K562 (cell line): Measurements from ENCODE around the gene VDAC1. TPM values are rescaled to one million over a fixed set of nuclear protein-coding genes. Genes with fewer than 3 reads are reported as not detected.

Experiments
- ATAC-seq: fragments of 200-7000 bp; cut with Tn5 transposase; 3 replicates; pipeline ENCODE4 v1.9.1; 2020; ENCODE audit warnings: moderate library complexity
- BruUV-seq: library from RNA; stranded (reverse); fragments of 400-500 nt; replicated peaks from 2 replicates; lab custom pipeline; 2021; lab: Mats Ljungman, UMichigan
- CTCF ChIA-PET: fragments of 300-600 bp; formaldehyde crosslinking; extraction: SDS; loops from one replicate; lab custom pipeline; 2021; ENCODE audit warnings: low intra/inter-chr PET ratio; lab: Yijun Ruan, JAX
- POLR2A ChIA-PET: fragments of 300-600, 350-650 bp; sonication (Branson Sonifier 250); formaldehyde crosslinking; extraction: SDS; loops from one replicate; lab custom pipeline; 2021; ENCODE audit warnings: antibody characterized with exemption, inconsistent platforms; lab: Yijun Ruan, JAX
- DNase-seq, 4 experiments: peaks; one replicate each; pipeline versions ENCODE4 v3.0.0 to v3.0.0-alpha.2; 2011 to 2018; ENCODE audit warnings: low spot score in 3 of 4, mixed read lengths in 3 of 4; ENCODE audit errors: extremely low read depth in 1 of 4
- FAIRE-seq: peaks from 2 replicates; lab custom pipeline; 2011; peaks lifted over from hg19 to GRCh38; lab: Jason Lieb, UNC
- H2AFZ ChIP-seq: 2 replicates; pipeline ENCODE4 v1.6.0; 2011; ENCODE audit warnings: low read depth, low read length, control low read depth, inconsistent platforms
- H3K27ac ChIP-seq: fragments of 200-600 bp; 3 replicates; pipeline ENCODE4 v1.8.0; 2011; ENCODE audit warnings: low read depth, mild to moderate bottlenecking, control low read depth, inconsistent platforms, low read length, moderate library complexity, mixed read lengths; ENCODE audit errors: extremely low read depth
- H3K27me3 ChIP-seq, 2 experiments: fragments of 300-600 bp in 1 of 2; 2 replicates in 1 of 2; 3 replicates in 1 of 2; pipeline versions ENCODE4 v1.6.0 to v1.8.0; 2011; ENCODE audit warnings: inconsistent platforms in 2 of 2, low read length in 2 of 2, mild to moderate bottlenecking in 1 of 2, mixed read lengths in 1 of 2, moderate library complexity in 1 of 2; ENCODE audit not compliant: control insufficient read depth in 2 of 2, insufficient read depth in 2 of 2
- H3K36me3 ChIP-seq: fragments of 300-600 bp; 3 replicates; pipeline ENCODE4 v1.8.0; 2011; ENCODE audit warnings: mild to moderate bottlenecking, low read length, inconsistent platforms; ENCODE audit not compliant: control insufficient read depth, insufficient read depth
- H3K4me1 ChIP-seq, 2 experiments: fragments of 200-600 bp in 1 of 2; replicated peaks in 1 of 2; 2 replicates in 1 of 2; 3 replicates in 1 of 2; pipeline versions ENCODE4 v1.5.1 to v1.8.0; 2011; ENCODE audit warnings: inconsistent platforms in 2 of 2, low read length in 2 of 2, mild to moderate bottlenecking in 1 of 2, mixed read lengths in 1 of 2, moderate library complexity in 1 of 2; ENCODE audit not compliant: control insufficient read depth in 2 of 2, insufficient read depth in 2 of 2
- H3K4me2 ChIP-seq: 2 replicates; pipeline ENCODE4 v1.6.1; 2011; ENCODE audit warnings: low read length, control low read depth, inconsistent platforms, mixed read lengths; ENCODE audit not compliant: insufficient read depth
- H3K4me3 ChIP-seq: fragments of 200-600 bp; sonication (generic), shearing (Covaris generic); 2 replicates; pipeline ENCODE4 v1.5.1; 2016; ENCODE audit warnings: control low read depth, inconsistent platforms
- H3K79me2 ChIP-seq: fragments of 200-600 bp; 3 replicates; pipeline ENCODE4 v1.8.0; 2011; ENCODE audit warnings: low read length, inconsistent platforms; ENCODE audit not compliant: control insufficient read depth, insufficient read depth
- H3K9ac ChIP-seq, 2 experiments: 2 replicates each; pipeline versions ENCODE4 v1.6.0 to v1.6.1; 2011; ENCODE audit warnings: low read depth in 2 of 2, low read length in 2 of 2, control low read depth in 1 of 2, inconsistent platforms in 1 of 2, mild to moderate bottlenecking in 1 of 2, mixed read lengths in 1 of 2; ENCODE audit not compliant: insufficient read depth in 1 of 2
- H3K9me1 ChIP-seq: one replicate; pipeline ENCODE4 v1.6.0; 2011; ENCODE audit warnings: inconsistent platforms, mild to moderate bottlenecking, low read length, moderate library complexity; ENCODE audit not compliant: control insufficient read depth, insufficient read depth
- H3K9me3 ChIP-seq: replicated peaks from 2 replicates; pipeline ENCODE4 v1.5.1; 2011; ENCODE audit warnings: low read depth, low read length, inconsistent platforms; ENCODE audit not compliant: control insufficient read depth, insufficient read depth
- H4K20me1 ChIP-seq: replicated peaks from 2 replicates; pipeline ENCODE4 v1.6.1; 2011; ENCODE audit warnings: low read length, inconsistent platforms, mixed read lengths; ENCODE audit not compliant: control insufficient read depth, insufficient read depth
- GATAD2B ChIP-seq: fragments of 450-650 bp; IDR thresholded peaks from 2 replicates; pipeline ENCODE4 v1.6.1; 2017; ENCODE audit warnings: mild to moderate bottlenecking, borderline replicate concordance
- LCOR ChIP-seq: sonication (generic); formaldehyde crosslinking; IDR thresholded peaks from 2 replicates; pipeline ENCODE4 v1.8.0; 2022; ENCODE audit warnings: mild to moderate bottlenecking, missing genetic modification reagents
- MTA1 ChIP-seq: fragments of 450-650 bp; IDR thresholded peaks from 2 replicates; pipeline ENCODE4 v1.6.1; 2017; ENCODE audit warnings: borderline replicate concordance
- MYBL2 ChIP-seq, 2 experiments: fragments of 450-650 bp in 1 of 2; sonication (generic) in 1 of 2; formaldehyde crosslinking in 1 of 2; IDR thresholded peaks; 2 replicates each; pipeline versions ENCODE4 v1.6.1 to v1.8.1; 2017 to 2022; ENCODE audit warnings: borderline replicate concordance in 1 of 2, inconsistent platforms in 1 of 2, low read depth in 1 of 2, mild to moderate bottlenecking in 1 of 2, missing genetic modification reagents in 1 of 2, moderate library complexity in 1 of 2
- PCBP1 ChIP-seq: fragments of 200-400 bp; formaldehyde crosslinking; IDR thresholded peaks from 2 replicates; pipeline ENCODE4 v1.6.1; 2018; ENCODE audit warnings: mild to moderate bottlenecking, low read depth, low read length; ENCODE audit not compliant: poor library complexity, severe bottlenecking
- TGIF2 ChIP-seq: sonication (generic); formaldehyde crosslinking; IDR thresholded peaks from 2 replicates; pipeline ENCODE4 v1.8.1; 2022; ENCODE audit warnings: mild to moderate bottlenecking, missing genetic modification reagents, moderate library complexity
- U2AF2 ChIP-seq: fragments of 200-400 bp; formaldehyde crosslinking; optimal IDR thresholded peaks from 2 replicates; pipeline ENCODE3; 2017; ENCODE audit warnings: low read depth, mild to moderate bottlenecking, low read length
- ZNF699 ChIP-seq: fragments of 250-450 bp; sonication (Bioruptor Pico); IDR thresholded peaks from 2 replicates; pipeline ENCODE4 v1.8.0; 2021; ENCODE audit warnings: mild to moderate bottlenecking, moderate library complexity; ENCODE audit not compliant: insufficient replicate concordance
- WGBS: fragments of 100-300 bp; shearing (Covaris generic); methylation state at CpG from one replicate; pipeline ENCODE4 v1.1.6; 2016; ENCODE audit warnings: low coverage, mixed read lengths; ENCODE audit not compliant: insufficient coverage; ENCODE audit errors: missing lambda C conversion rate; 5-methylcytosine and 5-hydroxymethylcytosine counted together
- in situ Hi-C: fragments of 300-500 bp; cut with MboI; formaldehyde crosslinking; loops from 4 replicates; pipeline ENCODE4 v1.15.0; 2018; ENCODE audit warnings: inconsistent platforms, mixed read lengths
- intact Hi-C: fragments of 100-400 bp; cut with micrococcal nuclease; formaldehyde crosslinking; loops from 2 replicates; pipeline ENCODE4 v1.14.2; 2022
- polyA plus RNA-seq, 8 experiments: library from polyadenylated mRNA; depleted of rRNA in 4 of 8; stranded (reverse) in 5 of 8; unstranded in 3 of 8; fragments of >200 nt; fragmentation: Nextera tagmentation in 2 of 8; fragmentation: Illumina TruSeq in 1 of 8; extraction: Ambion mirVana in 2 of 8; extraction: Trizol in 1 of 8; gene quantifications; 2 replicates each; pipeline versions ENCODE4 v1.2.1 to v1.2.3, GENCODE V29; 2011 to 2014; ENCODE audit warnings: inconsistent platforms in 1 of 8, missing spikeins in 1 of 8
- total RNA-seq, 7 experiments: library from RNA; depleted of rRNA in 6 of 7; stranded (reverse); fragments of >200 nt in 6 of 7; fragmentation: Illumina TruSeq in 2 of 7; extraction: Trizol in 2 of 7; gene quantifications; 2 replicates each; pipeline versions ENCODE4 v1.2.1 to v1.2.3, GENCODE V29; 2011 to 2021; ENCODE audit warnings: low replicate concordance in 1 of 7
- TF ChIP-seq, protein P1 (sequence below): fragments of 250-450 bp; sonication (Bioruptor Pico); IDR thresholded peaks from 2 replicates; pipeline ENCODE4 v1.8.0; 2022; ENCODE audit warnings: inconsistent platforms
- TF ChIP-seq, protein P2 (sequence below): fragments of 450-650 bp; IDR thresholded peaks from 2 replicates; pipeline ENCODE4 v1.6.1; 2018; ENCODE audit warnings: mild to moderate bottlenecking, low read depth; ENCODE audit not compliant: partially characterized antibody

VDAC1 gene
- total and polyA plus RNA-seq, 9 of the 15 experiments (the other 6 are each of a cell fraction or from before 2014, with no cell fraction given), result 168 to 366 (median 293) TPM

DNA sequence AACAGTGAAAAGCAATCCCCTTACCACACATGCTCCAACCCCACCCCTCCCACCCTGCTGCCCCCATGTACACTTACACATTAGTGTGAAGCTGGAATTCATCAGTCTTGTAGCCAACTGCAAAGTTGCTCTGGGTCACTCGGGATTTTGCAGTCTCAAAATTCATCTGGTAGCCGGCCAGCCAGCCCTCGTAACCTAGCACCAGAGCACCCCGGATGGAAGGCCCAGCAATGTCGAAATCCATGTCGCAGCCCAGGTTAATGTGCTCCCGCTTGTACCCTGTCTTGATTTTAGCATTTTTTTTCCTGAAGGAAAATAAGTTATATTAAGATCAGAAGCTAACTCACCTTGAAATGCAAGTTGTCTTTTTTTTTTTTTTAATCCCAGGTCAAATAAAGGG, 24.1 kb downstream of the VDAC1 start:
- intact Hi-C loops (no loop called here), in situ Hi-C loops (no loop called here)
- Histone ChIP-seq H2AFZ (no peak overlapping the region), H4K20me1 (peaks cover 3% of the 10 kb centered on the region; the same call in 1 of the 2 replicates), H3K27ac (no peak overlapping the region), H3K36me3 (peaks cover 92% of the 10 kb centered on the region), H3K9ac (no peak overlapping the region), H3K4me2 (no peak overlapping the region), H3K79me2 (peaks cover 13% of the 10 kb centered on the region), H3K4me3 (no peak overlapping the region), H3K9me1 (no peaks in the 10 kb centered on the region), H3K9me3 (no peaks in the 10 kb centered on the region), H3K27me3 (no peaks in the 10 kb centered on the region), H3K4me1 (no peaks in the 10 kb centered on the region)
- TF ChIP-seq PCBP1 (no peak), GATAD2B (no peak), U2AF2 (no peak)
- CTCF ChIA-PET, result interaction anchor here (0.6 kb wide), 2 partner anchors 386 to 664 kb away, joined by 3 to 4 read pairs; no protein-coding TSS in a partner anchor
- no peak for ATAC-seq
- DNase-seq, result no peak
- no peak for FAIRE-seq
- no TSS peak for BruUV-seq
- POLR2A ChIA-PET, result interaction anchor here (1.2 kb wide), 1 partner anchor 16 kb away, joined by 4 read pairs; no protein-coding TSS in a partner anchor
- WGBS, result 97% methylated on average over 7 of the region's 7 CpGs

DNA sequence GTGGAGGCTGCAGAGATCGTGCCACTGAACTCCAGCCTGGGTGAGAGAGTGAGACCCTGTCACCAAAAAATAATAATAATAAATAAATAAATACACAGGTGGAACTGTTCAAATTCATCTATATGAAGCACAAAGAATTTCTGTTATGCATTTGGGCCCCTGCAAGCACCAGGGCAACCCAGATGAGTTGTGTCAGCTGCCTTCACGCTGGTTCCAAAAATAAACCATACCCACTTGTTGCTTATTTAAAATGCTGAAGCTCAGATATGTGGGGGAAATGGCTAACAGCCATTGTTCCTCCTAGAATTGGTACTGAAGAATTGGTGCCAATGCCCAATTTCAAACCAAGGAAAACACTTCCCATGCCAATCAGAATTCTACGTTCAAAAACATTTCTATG, 25.8 kb downstream of the VDAC1 start:
- H3K4me2 ChIP-seq, result no peak overlapping the region
- POLR2A ChIA-PET, result no interaction called here
- intact Hi-C loops (no loop called here), in situ Hi-C loops (no loop called here)
- no peak overlapping the region for H3K27ac ChIP-seq
- no peak overlapping the region for H2AFZ ChIP-seq
- peaks cover 3% of the 10 kb centered on the region; the same call in 1 of the 2 replicates for H4K20me1 ChIP-seq
- DNase-seq, result no peak
- no peaks in the 10 kb centered on the region for H3K9me3 ChIP-seq
- CTCF ChIA-PET, result interaction anchor here (0.7 kb wide), 1 partner anchor 24 kb away, joined by 3 read pairs; no protein-coding TSS in a partner anchor
- no peak overlapping the region for H3K4me3 ChIP-seq
- no peak for ATAC-seq
- H3K27me3 ChIP-seq, result no peaks in the 10 kb centered on the region
- H3K9me1 ChIP-seq, result no peaks in the 10 kb centered on the region
- H3K79me2 ChIP-seq, result peaks cover 13% of the 10 kb centered on the region
- BruUV-seq, result no TSS peak
- WGBS, result 73% methylated on average over 3 of the region's 3 CpGs
- no peak overlapping the region for H3K9ac ChIP-seq
- H3K4me1 ChIP-seq, result no peaks in the 10 kb centered on the region
- peaks cover 92% of the 10 kb centered on the region for H3K36me3 ChIP-seq
- no peak for FAIRE-seq
- TF ChIP-seq MTA1 (no peak), LCOR (CRISPR knock-in tag) (no peak), TGIF2 (CRISPR knock-in tag) (no peak), ZNF699 (CRISPR knock-in tag) (no peak), MYBL2 (IDR thresholded peaks at IDR 0.05; ENCODE audit: low read depth) (no peak), MYBL2 (CRISPR knock-in tag; IDR thresholded peaks at IDR 0.05; ENCODE audit: borderline replicate concordance) (no peak)
- TF ChIP-seq, protein P1, sequence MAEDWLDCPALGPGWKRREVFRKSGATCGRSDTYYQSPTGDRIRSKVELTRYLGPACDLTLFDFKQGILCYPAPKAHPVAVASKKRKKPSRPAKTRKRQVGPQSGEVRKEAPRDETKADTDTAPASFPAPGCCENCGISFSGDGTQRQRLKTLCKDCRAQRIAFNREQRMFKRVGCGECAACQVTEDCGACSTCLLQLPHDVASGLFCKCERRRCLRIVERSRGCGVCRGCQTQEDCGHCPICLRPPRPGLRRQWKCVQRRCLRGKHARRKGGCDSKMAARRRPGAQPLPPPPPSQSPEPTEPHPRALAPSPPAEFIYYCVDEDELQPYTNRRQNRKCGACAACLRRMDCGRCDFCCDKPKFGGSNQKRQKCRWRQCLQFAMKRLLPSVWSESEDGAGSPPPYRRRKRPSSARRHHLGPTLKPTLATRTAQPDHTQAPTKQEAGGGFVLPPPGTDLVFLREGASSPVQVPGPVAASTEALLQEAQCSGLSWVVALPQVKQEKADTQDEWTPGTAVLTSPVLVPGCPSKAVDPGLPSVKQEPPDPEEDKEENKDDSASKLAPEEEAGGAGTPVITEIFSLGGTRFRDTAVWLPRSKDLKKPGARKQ (CRISPR knock-in tag), result no peak
- TF ChIP-seq, protein P2, sequence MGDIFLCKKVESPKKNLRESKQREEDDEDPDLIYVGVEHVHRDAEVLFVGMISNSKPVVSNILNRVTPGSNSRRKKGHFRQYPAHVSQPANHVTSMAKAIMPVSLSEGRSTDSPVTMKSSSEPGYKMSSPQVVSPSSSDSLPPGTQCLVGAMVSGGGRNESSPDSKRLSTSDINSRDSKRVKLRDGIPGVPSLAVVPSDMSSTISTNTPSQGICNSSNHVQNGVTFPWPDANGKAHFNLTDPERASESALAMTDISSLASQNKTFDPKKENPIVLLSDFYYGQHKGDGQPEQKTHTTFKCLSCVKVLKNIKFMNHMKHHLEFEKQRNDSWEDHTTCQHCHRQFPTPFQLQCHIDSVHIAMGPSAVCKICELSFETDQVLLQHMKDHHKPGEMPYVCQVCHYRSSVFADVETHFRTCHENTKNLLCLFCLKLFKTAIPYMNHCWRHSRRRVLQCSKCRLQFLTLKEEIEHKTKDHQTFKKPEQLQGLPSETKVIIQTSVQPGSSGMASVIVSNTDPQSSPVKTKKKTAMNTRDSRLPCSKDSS, result no peak
